Mesodermal cell (in vitro differentiated cells): ENCODE measurements around the gene FBXO28.

ENCODE experiments used
- H3K27ac ChIP-seq: 2 replicates; pipeline ENCODE4 v1.7.0; 2013; ENCODE audit warnings: mild to moderate bottlenecking, low read depth, low read length, moderate library complexity; ENCODE audit not compliant: severe bottlenecking
- H3K36me3 ChIP-seq: 2 replicates; pipeline ENCODE4 v1.7.1; 2013; ENCODE audit warnings: mild to moderate bottlenecking, low read length, moderate library complexity; ENCODE audit not compliant: control insufficient read depth, insufficient read depth
- H3K4me1 ChIP-seq: one replicate; pipeline ENCODE4 v1.7.1; 2013; ENCODE audit warnings: mild to moderate bottlenecking, low read length; ENCODE audit not compliant: insufficient read depth, control insufficient read depth, poor library complexity, severe bottlenecking
- H3K4me3 ChIP-seq: 2 replicates; pipeline ENCODE4 v1.7.0; 2013; ENCODE audit warnings: low read length, control low read depth, mild to moderate bottlenecking; ENCODE audit not compliant: insufficient read depth, poor library complexity, severe bottlenecking; ENCODE audit errors: extremely low read depth
- H3K9me3 ChIP-seq: 2 replicates; pipeline ENCODE4 v1.7.1; 2013; ENCODE audit warnings: mild to moderate bottlenecking, low read length, moderate library complexity; ENCODE audit not compliant: control insufficient read depth
- WGBS, 2 experiments: methylation state at CpG; one replicate each; pipeline ENCODE4 v1.1.5; 2013; ENCODE audit warnings: missing lambda C conversion rate in 2 of 2; ENCODE audit not compliant: insufficient coverage in 2 of 2; 5-methylcytosine and 5-hydroxymethylcytosine counted together

FBXO28 gene

GRCh38 chr1:224118688-224119087 lies 4.8 kb downstream of the FBXO28 start:
- Histone ChIP-seq H3K4me1 (peaks cover 9% of the 10 kb centered on the region), H3K27ac (no peak overlapping the region), H3K4me3 (no peak overlapping the region), H3K9me3 (no peaks in the 10 kb centered on the region), H3K36me3 (peaks cover 34% of the 10 kb centered on the region)
- 83% methylated on average over 1 of the region's 1 CpG; no CpG with 5 or more reads in 1 of the 2 experiments for WGBS, 2 experiments

- Histone ChIP-seq H3K27ac (no peak overlapping the region), H3K4me3 (no peak overlapping the region), H3K36me3 (peaks cover 41% of the 10 kb centered on the region), H3K9me3 (no peaks in the 10 kb centered on the region), H3K4me1 (no peaks in the 10 kb centered on the region)
- 100% methylated on average over 2 of the region's 4 CpGs for WGBS, 2 experiments
Observed at GRCh38 chr1:224123136-224123535, 9.2 kb downstream of the FBXO28 start.

- peaks cover 40% of the 10 kb centered on the region for H3K36me3 ChIP-seq
- H3K9me3 ChIP-seq: no peaks in the 10 kb centered on the region
- no peak overlapping the region for H3K27ac ChIP-seq
- no peaks in the 10 kb centered on the region for H3K4me1 ChIP-seq
- H3K4me3 ChIP-seq: no peak overlapping the region
Observed at GRCh38 chr1:224124220-224124619, 10.3 kb downstream of the FBXO28 start.

GRCh38 chr1:224127925-224128819 lies 14.3 kb downstream of the FBXO28 start:
- Histone ChIP-seq H3K4me1 (no peaks in the 10 kb centered on the region), H3K27ac (no peak overlapping the region), H3K36me3 (peaks cover 58% of the 10 kb centered on the region), H3K4me3 (no peak overlapping the region), H3K9me3 (peaks cover 3% of the 10 kb centered on the region)
- WGBS, 2 experiments: no CpG with 5 or more reads among the region's 5 CpGs

GRCh38 chr1:224131253-224131652 lies 17.3 kb downstream of the FBXO28 start:
- Histone ChIP-seq H3K36me3 (peaks cover 71% of the 10 kb centered on the region), H3K9me3 (peaks cover 3% of the 10 kb centered on the region), H3K4me1 (no peaks in the 10 kb centered on the region), H3K27ac (no peak overlapping the region), H3K4me3 (no peak overlapping the region)

- H3K36me3 ChIP-seq: peaks cover 80% of the 10 kb centered on the region
- H3K4me3 ChIP-seq: no peak overlapping the region
- WGBS, 2 experiments: no CpG with 5 or more reads among the region's 1 CpG
- no peaks in the 10 kb centered on the region for H3K4me1 ChIP-seq
- peaks cover 3% of the 10 kb centered on the region for H3K9me3 ChIP-seq
- H3K27ac ChIP-seq: no peak overlapping the region
Observed at GRCh38 chr1:224132901-224133300, 19.0 kb downstream of the FBXO28 start.

GRCh38 chr1:224133741-224134299 lies 19.9 kb downstream of the FBXO28 start:
- peaks cover 87% of the 10 kb centered on the region for H3K36me3 ChIP-seq
- H3K9me3 ChIP-seq: peaks cover 3% of the 10 kb centered on the region
- 86% methylated on average over 1 of the region's 5 CpGs; no CpG with 5 or more reads in 1 of the 2 experiments for WGBS, 2 experiments
- no peak overlapping the region for H3K27ac ChIP-seq
- H3K4me1 ChIP-seq: no peaks in the 10 kb centered on the region
- no peak overlapping the region for H3K4me3 ChIP-seq

- no peak overlapping the region for H3K27ac ChIP-seq
- no peaks in the 10 kb centered on the region for H3K9me3 ChIP-seq
- H3K36me3 ChIP-seq: peaks cover 82% of the 10 kb centered on the region
- H3K4me1 ChIP-seq: no peaks in the 10 kb centered on the region
- H3K4me3 ChIP-seq: no peak overlapping the region
Observed at GRCh38 chr1:224137518-224137917, 23.6 kb downstream of the FBXO28 start.

GRCh38 chr1:224138198-224138597 lies 24.3 kb downstream of the FBXO28 start:
- peaks cover 81% of the 10 kb centered on the region for H3K36me3 ChIP-seq
- 100% methylated on average over 1 of the region's 3 CpGs for WGBS, 2 experiments

GRCh38 chr1:224141693-224142092 lies 27.8 kb downstream of the FBXO28 start:
- H3K4me3 ChIP-seq: no peak overlapping the region
- WGBS, 2 experiments: 91 to 94% methylated on average over 2 to 3 of the region's 3 CpGs
- no peaks in the 10 kb centered on the region for H3K9me3 ChIP-seq
- peaks cover 63% of the 10 kb centered on the region for H3K36me3 ChIP-seq
- H3K27ac ChIP-seq: no peak overlapping the region
- H3K4me1 ChIP-seq: no peaks in the 10 kb centered on the region

More at GRCh38 chr1:224138198-224138597, 24.3 kb downstream of the FBXO28 start:
- H3K27ac ChIP-seq: no peak overlapping the region
- H3K4me1 ChIP-seq: no peaks in the 10 kb centered on the region
- no peak overlapping the region for H3K4me3 ChIP-seq
- no peaks in the 10 kb centered on the region for H3K9me3 ChIP-seq

- Histone ChIP-seq H3K4me1 (no peaks in the 10 kb centered on the region), H3K9me3 (no peaks in the 10 kb centered on the region), H3K4me3 (no peak overlapping the region), H3K27ac (no peak overlapping the region), H3K36me3 (peaks cover 39% of the 10 kb centered on the region)
- 63 to 82% methylated on average over 1 of the region's 1 CpG for WGBS, 2 experiments
Observed at GRCh38 chr1:224149709-224150108, 35.8 kb downstream of the FBXO28 start.
